CD14-positive monocyte (primary cell): ENCODE measurements around the gene EGR1. TPM values are rescaled to one million over a fixed set of nuclear protein-coding genes. Genes with fewer than 3 reads are reported as not detected.

Source experiments
- DNase-seq, 3 donors: peaks; one replicate each; pipeline ENCODE4 v3.0.0-alpha.2; 2011 to 2022
- H2AFZ ChIP-seq: 2 replicates; pipeline ENCODE4 v1.6.0; 2012; ENCODE audit warnings: mild to moderate bottlenecking, low read depth, low read length, inconsistent platforms; ENCODE audit not compliant: insufficient read depth, poor library complexity, severe bottlenecking
- H3K27ac ChIP-seq, 2 donors: 1 replicate in 1 of 2; 2 replicates in 1 of 2; pipeline ENCODE4 v1.5.1; 2012 to 2013; ENCODE audit warnings: low read length in 2 of 2, control low read depth in 1 of 2, inconsistent platforms in 1 of 2, low read depth in 1 of 2, mild to moderate bottlenecking in 1 of 2
- H3K27me3 ChIP-seq, 2 donors: one replicate each; pipeline versions ENCODE4 v1.6.0 to v1.6.1; 2011 to 2013; ENCODE audit warnings: low read length in 2 of 2; ENCODE audit not compliant: control insufficient read depth in 2 of 2, insufficient read depth in 2 of 2
- H3K36me3 ChIP-seq, 2 donors: replicated peaks in 1 of 2; 1 replicate in 1 of 2; 2 replicates in 1 of 2; pipeline versions ENCODE4 v1.5.1 to v1.6.1; 2012 to 2013; ENCODE audit warnings: low read length in 2 of 2, control low read depth in 1 of 2, inconsistent platforms in 1 of 2, mild to moderate bottlenecking in 1 of 2; ENCODE audit not compliant: insufficient read depth in 2 of 2, control insufficient read depth in 1 of 2
- H3K4me1 ChIP-seq, 2 donors: 1 replicate in 1 of 2; 2 replicates in 1 of 2; pipeline versions ENCODE4 v1.5.1 to v1.6.1; 2012 to 2013; ENCODE audit warnings: low read length in 2 of 2, control low read depth in 1 of 2, inconsistent platforms in 1 of 2, mild to moderate bottlenecking in 1 of 2, moderate library complexity in 1 of 2; ENCODE audit not compliant: insufficient read depth in 2 of 2, control insufficient read depth in 1 of 2
- H3K4me2 ChIP-seq: replicated peaks from 2 replicates; pipeline ENCODE3; 2012; ENCODE audit warnings: low read length, moderate library complexity, mild to moderate bottlenecking; ENCODE audit not compliant: poor library complexity, severe bottlenecking; ENCODE audit errors: extremely low read depth
- H3K4me3 ChIP-seq, 3 experiments: fragments of 200-600 bp in 1 of 3; sonication (generic) in 1 of 3; replicated peaks in 1 of 3; 1 replicate in 2 of 3; 2 replicates in 1 of 3; pipeline ENCODE4 v1.5.1; 2011 to 2013; ENCODE audit warnings: low read length in 3 of 3, mild to moderate bottlenecking in 3 of 3, control low read depth in 2 of 3, low read depth in 2 of 3, inconsistent platforms in 1 of 3, moderate library complexity in 1 of 3
- H3K79me2 ChIP-seq: 2 replicates; pipeline ENCODE4 v1.6.0; 2012; ENCODE audit warnings: mild to moderate bottlenecking, control low read depth, inconsistent platforms, low read length, moderate library complexity; ENCODE audit not compliant: insufficient read depth
- H3K9ac ChIP-seq: 2 replicates; pipeline ENCODE4 v1.6.0; 2017; ENCODE audit warnings: low read length, mild to moderate bottlenecking; ENCODE audit not compliant: insufficient read depth, poor library complexity, severe bottlenecking
- H3K9me3 ChIP-seq, 2 donors: replicated peaks in 1 of 2; 1 replicate in 1 of 2; 2 replicates in 1 of 2; pipeline versions ENCODE4 v1.5.1 to v1.6.1; 2012 to 2013; ENCODE audit warnings: low read length in 2 of 2, control low read depth in 1 of 2; ENCODE audit not compliant: control insufficient read depth in 1 of 2, insufficient read depth in 1 of 2
- H4K20me1 ChIP-seq: 2 replicates; pipeline ENCODE4 v1.6.0; 2012; ENCODE audit warnings: mild to moderate bottlenecking, low read length, control low read depth, moderate library complexity; ENCODE audit not compliant: insufficient read depth
- H3K27ac Mint-ChIP-seq, 7 donors: one replicate each; pipeline ENCODE4 v1.8.0; 2020; ENCODE audit warnings: mild to moderate bottlenecking in 7 of 7, mixed read lengths in 7 of 7, moderate library complexity in 6 of 7, inconsistent platforms in 2 of 7
- H3K27me3 Mint-ChIP-seq, 3 donors: one replicate each; pipeline ENCODE4 v1.8.0; 2021 to 2022; ENCODE audit warnings: low read depth in 3 of 3, mild to moderate bottlenecking in 3 of 3, mixed read lengths in 3 of 3, moderate library complexity in 3 of 3, inconsistent platforms in 1 of 3
- H3K36me3 Mint-ChIP-seq, 2 donors: one replicate each; pipeline ENCODE4 v1.8.0; 2020; ENCODE audit warnings: mixed read lengths in 2 of 2, inconsistent platforms in 1 of 2, mild to moderate bottlenecking in 1 of 2
- H3K4me1 Mint-ChIP-seq: one replicate; pipeline ENCODE4 v1.8.0; 2020; ENCODE audit warnings: mild to moderate bottlenecking, mixed read lengths
- H3K4me3 Mint-ChIP-seq, 2 donors: one replicate each; pipeline ENCODE4 v1.8.0; 2020; ENCODE audit warnings: mild to moderate bottlenecking in 2 of 2, mixed read lengths in 2 of 2, moderate library complexity in 1 of 2
- H3K9me3 Mint-ChIP-seq, 7 donors: one replicate each; pipeline ENCODE4 v1.8.0; 2020 to 2022; ENCODE audit warnings: mixed read lengths in 7 of 7, mild to moderate bottlenecking in 6 of 7, moderate library complexity in 6 of 7, inconsistent platforms in 2 of 7
- CTCF ChIP-seq: fragments of 200-600 bp; IDR thresholded peaks from one replicate; pipeline ENCODE4 v1.8.0; 2022; ENCODE audit warnings: antibody characterized with exemption, mild to moderate bottlenecking
- WGBS: methylation state at CpG from one replicate; pipeline ENCODE4 v1.1.5; 2013; ENCODE audit warnings: missing lambda C conversion rate; ENCODE audit not compliant: insufficient coverage; 5-methylcytosine and 5-hydroxymethylcytosine counted together
- intact Hi-C, 2 donors: fragments of 100-400 bp; cut with micrococcal nuclease; formaldehyde crosslinking; loops; one replicate each; pipeline versions ENCODE4 v1.15.0 to v1.15.1; 2023
- polyA plus RNA-seq, 3 donors: library from polyadenylated mRNA; depleted of rRNA in 1 of 3; unstranded in 2 of 3; stranded (reverse) in 1 of 3; fragments of 300-500 nt in 2 of 3; fragments of >200 nt in 1 of 3; fragmentation: Illumina TruSeq in 2 of 3; gene quantifications; 1 replicate in 2 of 3; 2 replicates in 1 of 3; pipeline ENCODE4 v1.2.3, GENCODE V29; 2012 to 2021

Gene EGR1
- polyA plus RNA-seq, 3 donors: 8.4 to 105 (median 16.9) TPM

- peaks cover 34 to 42% (median 39%) of the 10 kb centered on the region in 3 donors for H3K27me3 Mint-ChIP-seq
- no peak overlapping the region for H3K4me2 ChIP-seq
- no peaks in the 10 kb centered on the region for H3K9me3 ChIP-seq
- no peaks in the 10 kb centered on the region for H4K20me1 ChIP-seq
- H3K4me3 Mint-ChIP-seq: no peak overlapping the region
- H3K79me2 ChIP-seq: no peaks in the 10 kb centered on the region
- H3K9ac ChIP-seq: no peak overlapping the region
- peaks cover 0 to 8% (median 1%) of the 10 kb centered on the region in 7 donors for H3K9me3 Mint-ChIP-seq
- peaks cover 21 to 30% of the 10 kb centered on the region in 2 donors for H3K4me1 ChIP-seq
- H3K36me3 Mint-ChIP-seq: peaks cover 0 to 3% of the 10 kb centered on the region in 2 donors
- H3K4me1 Mint-ChIP-seq: peaks cover 29% of the 10 kb centered on the region
- WGBS: 94% methylated on average over 5 of the region's 5 CpGs
- no peak for TF ChIP-seq CTCF
- intact Hi-C loops: no loop called here
- H3K27ac ChIP-seq: no peak overlapping the region
- H3K27me3 ChIP-seq: peaks cover 20 to 41% of the 10 kb centered on the region in 2 donors
- DNase-seq: no peak
- H3K36me3 ChIP-seq: no peaks in the 10 kb centered on the region
- no peak overlapping the region for H3K4me3 ChIP-seq
- H3K27ac Mint-ChIP-seq: no peak overlapping the region
- H2AFZ ChIP-seq: no peak overlapping the region
These were observed 23.2 kb downstream of the EGR1 start for GRCh38 chr5:138488481-138488945.

- Mint-ChIP-seq H3K27ac (no peak overlapping the region), H3K4me1 (peaks cover 29% of the 10 kb centered on the region), H3K9me3 (peaks cover 0 to 8% (median 3%) of the 10 kb centered on the region in 7 donors), H3K4me3 (peak overlapping the region in 1 of 2 donors; percentile 44), H3K36me3 (peaks cover 0 to 3% of the 10 kb centered on the region in 2 donors), H3K27me3 (peaks cover 35 to 43% (median 43%) of the 10 kb centered on the region in 3 donors)
- DNase-seq: no peak
- H3K4me2 ChIP-seq: no peak overlapping the region
- no peaks in the 10 kb centered on the region for H4K20me1 ChIP-seq
- no peak overlapping the region for H3K9ac ChIP-seq
- no peaks in the 10 kb centered on the region for H3K9me3 ChIP-seq
- H3K4me1 ChIP-seq: peaks cover 21 to 30% of the 10 kb centered on the region in 2 donors
- H3K79me2 ChIP-seq: no peaks in the 10 kb centered on the region
- H3K27ac ChIP-seq: no peak overlapping the region
- no peak overlapping the region for H3K4me3 ChIP-seq
- WGBS: 95% methylated on average over 3 of the region's 5 CpGs
- no peaks in the 10 kb centered on the region for H3K36me3 ChIP-seq
- H3K27me3 ChIP-seq: peaks cover 20 to 41% of the 10 kb centered on the region in 2 donors
- no peak overlapping the region for H2AFZ ChIP-seq
- TF ChIP-seq CTCF: no peak
- intact Hi-C loops: no loop called here
These were observed 24.4 kb downstream of the EGR1 start for GRCh38 chr5:138489683-138490061.
